Transverse colon (tissue), 4 donors: Measurements from ENCODE around the gene TRMU.

Experiments used
- EP300 ChIP-seq: sonication (generic); formaldehyde crosslinking; IDR thresholded peaks from one replicate; pipeline ENCODE4 v1.6.1; 2017; ENCODE audit warnings: antibody characterized with exemption, low read depth
- POLR2A ChIP-seq: fragments of 450-650 bp; IDR thresholded peaks from one replicate; pipeline ENCODE4 v1.6.1; 2016; ENCODE audit warnings: antibody characterized with exemption, mild to moderate bottlenecking, moderate library complexity
- POLR2AphosphoS5 ChIP-seq, 3 donors: sonication (generic); formaldehyde crosslinking; IDR thresholded peaks; one replicate each; pipeline ENCODE4 v1.6.1; 2016; ENCODE audit warnings: antibody characterized with exemption in 3 of 3
- TF ChIP-seq, protein P1 (sequence below), 5 experiments: fragments of 200-600 bp in 3 of 5; fragments of 450-650 bp in 2 of 5; sonication (generic) in 3 of 5; IDR thresholded peaks; 1 replicate in 2 of 5; 2 replicates in 3 of 5; pipeline ENCODE4 v1.5.1; 2016 to 2017; ENCODE audit warnings: antibody characterized with exemption in 5 of 5, inconsistent platforms in 3 of 5, mild to moderate bottlenecking in 2 of 5, moderate library complexity in 1 of 5

DNA sequence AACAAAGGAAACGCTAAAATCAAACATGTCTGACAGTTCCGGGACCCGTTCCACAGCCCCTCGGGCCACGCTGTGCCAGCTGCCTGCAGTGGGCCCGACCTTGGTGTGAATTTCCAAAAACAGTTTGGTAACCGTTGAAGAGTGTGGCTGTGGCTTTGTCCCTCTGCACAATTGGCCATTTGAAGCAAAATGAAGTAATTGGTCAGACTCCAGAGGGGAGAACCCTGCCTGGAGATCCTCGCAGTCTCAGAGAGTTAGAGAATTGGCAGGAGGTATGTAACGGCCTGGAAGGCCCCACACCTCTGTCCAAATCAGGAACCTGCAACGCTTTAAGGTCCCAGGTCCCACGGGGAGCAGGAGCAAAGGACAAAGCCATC lies 26.3 kb downstream of the TRMU start:
- TF ChIP-seq, protein P1, sequence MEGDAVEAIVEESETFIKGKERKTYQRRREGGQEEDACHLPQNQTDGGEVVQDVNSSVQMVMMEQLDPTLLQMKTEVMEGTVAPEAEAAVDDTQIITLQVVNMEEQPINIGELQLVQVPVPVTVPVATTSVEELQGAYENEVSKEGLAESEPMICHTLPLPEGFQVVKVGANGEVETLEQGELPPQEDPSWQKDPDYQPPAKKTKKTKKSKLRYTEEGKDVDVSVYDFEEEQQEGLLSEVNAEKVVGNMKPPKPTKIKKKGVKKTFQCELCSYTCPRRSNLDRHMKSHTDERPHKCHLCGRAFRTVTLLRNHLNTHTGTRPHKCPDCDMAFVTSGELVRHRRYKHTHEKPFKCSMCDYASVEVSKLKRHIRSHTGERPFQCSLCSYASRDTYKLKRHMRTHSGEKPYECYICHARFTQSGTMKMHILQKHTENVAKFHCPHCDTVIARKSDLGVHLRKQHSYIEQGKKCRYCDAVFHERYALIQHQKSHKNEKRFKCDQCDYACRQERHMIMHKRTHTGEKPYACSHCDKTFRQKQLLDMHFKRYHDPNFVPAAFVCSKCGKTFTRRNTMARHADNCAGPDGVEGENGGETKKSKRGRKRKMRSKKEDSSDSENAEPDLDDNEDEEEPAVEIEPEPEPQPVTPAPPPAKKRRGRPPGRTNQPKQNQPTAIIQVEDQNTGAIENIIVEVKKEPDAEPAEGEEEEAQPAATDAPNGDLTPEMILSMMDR (IDR thresholded peaks at IDR 0.05): no peak
- TF ChIP-seq POLR2AphosphoS5 (IDR thresholded peaks at IDR 0.05): no peak
- TF ChIP-seq EP300: no peak
- TF ChIP-seq POLR2A: no peak
